ENCODE data around the gene SYTL1.
A peak's percentile ranks its signal among the peaks of the same experiment; 100 is the strongest.

Gene SYTL1

GRCh38 chr1:27341525-27342252, at the start of gene SYTL1:
Gene SYTL1, plus strand, starts transcription at chr1:27342022. Its CDS starts 3,313 bp downstream, at chr1:27345335.
- peak in 1 of 2 experiments; percentile 50 for DNase-seq

- no peak for DNase-seq
Measured at GRCh38 chr1:27292106-27292505, 49.7 kb upstream of the SYTL1 start.

- no peak for DNase-seq
Measured at GRCh38 chr1:27293915-27294314, 47.9 kb upstream of the SYTL1 start.

GRCh38 chr1:27296773-27297291, 45.0 kb upstream of the SYTL1 start:
- DNase-seq: peak in 1 of 2 experiments; percentile 54

GRCh38 chr1:27297903-27298302, 43.9 kb upstream of the SYTL1 start:
- DNase-seq: no peak

- DNase-seq: no peak
Measured at GRCh38 chr1:27298632-27299384, 43.0 kb upstream of the SYTL1 start.

- peak; percentile 77 to 96 for DNase-seq
Measured at GRCh38 chr1:27299385-27300271, 42.2 kb upstream of the SYTL1 start.

- peak; percentile 29 to 61 for DNase-seq
Measured at GRCh38 chr1:27300341-27301051, 41.3 kb upstream of the SYTL1 start.

GRCh38 chr1:27301052-27301422, 40.8 kb upstream of the SYTL1 start:
- DNase-seq: no peak

GRCh38 chr1:27301582-27302199, 40.1 kb upstream of the SYTL1 start:
- DNase-seq: no peak

- no peak for DNase-seq
Measured at GRCh38 chr1:27302612-27303011, 39.2 kb upstream of the SYTL1 start.

- DNase-seq: no peak
Measured at GRCh38 chr1:27303509-27303908, 38.3 kb upstream of the SYTL1 start.

GRCh38 chr1:27306071-27306470, 35.8 kb upstream of the SYTL1 start:
- DNase-seq: no peak

GRCh38 chr1:27306892-27307761, 34.7 kb upstream of the SYTL1 start:
- DNase-seq: no peak

GRCh38 chr1:27307874-27308598, 33.8 kb upstream of the SYTL1 start:
- no peak for DNase-seq

- DNase-seq: no peak
Measured at GRCh38 chr1:27314169-27314568, 27.7 kb upstream of the SYTL1 start.

- DNase-seq: no peak
Measured at GRCh38 chr1:27314737-27315136, 27.1 kb upstream of the SYTL1 start.

- no peak for DNase-seq
Measured at GRCh38 chr1:27316860-27317259, 25.0 kb upstream of the SYTL1 start.

GRCh38 chr1:27318136-27318535, 23.7 kb upstream of the SYTL1 start:
- no peak for DNase-seq

GRCh38 chr1:27318596-27318995, 23.2 kb upstream of the SYTL1 start:
- peak; percentile 75 to 92 for DNase-seq

All from cerebellar nuclear complex (tissue), 1 donor.